DMS79 treated with DMSO at 0.1 percent for 48 hours (cell line): Measurements from ENCODE around the gene C13orf46.
A peak's percentile ranks its signal among the peaks of the same experiment; 100 is the strongest.
"Not testable (repeated sequence)": the region's sequence is repeated elsewhere in the genome, so short reads cannot be mapped to it uniquely, and the experiment has no call there.

Experiments used
- DNase-seq: peaks from one replicate; lab custom pipeline; 2025; lab: John Stamatoyannopoulos, UW

C13orf46 gene

DNA sequence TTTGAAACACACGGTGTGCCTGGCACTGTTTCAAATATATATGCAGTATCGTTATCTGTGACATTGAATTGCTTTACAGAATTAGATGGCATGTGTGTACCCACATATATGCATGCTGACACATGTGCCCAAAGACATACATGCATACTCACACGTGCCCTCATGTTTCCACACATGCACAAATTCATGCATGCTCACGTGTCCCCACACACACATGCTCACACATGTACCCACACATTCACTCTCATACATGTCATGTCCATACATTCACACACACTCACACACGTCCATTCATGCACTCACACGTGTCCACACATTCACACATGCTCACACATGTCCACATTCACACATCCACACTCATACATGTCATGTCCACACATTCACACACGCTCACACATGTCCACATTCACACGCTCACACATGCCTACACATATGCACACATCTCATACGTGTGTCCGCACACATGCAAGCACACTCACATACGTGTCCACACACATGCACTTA, 17.9 kb upstream of the C13orf46 start:
- DNase-seq = no peak

DNA sequence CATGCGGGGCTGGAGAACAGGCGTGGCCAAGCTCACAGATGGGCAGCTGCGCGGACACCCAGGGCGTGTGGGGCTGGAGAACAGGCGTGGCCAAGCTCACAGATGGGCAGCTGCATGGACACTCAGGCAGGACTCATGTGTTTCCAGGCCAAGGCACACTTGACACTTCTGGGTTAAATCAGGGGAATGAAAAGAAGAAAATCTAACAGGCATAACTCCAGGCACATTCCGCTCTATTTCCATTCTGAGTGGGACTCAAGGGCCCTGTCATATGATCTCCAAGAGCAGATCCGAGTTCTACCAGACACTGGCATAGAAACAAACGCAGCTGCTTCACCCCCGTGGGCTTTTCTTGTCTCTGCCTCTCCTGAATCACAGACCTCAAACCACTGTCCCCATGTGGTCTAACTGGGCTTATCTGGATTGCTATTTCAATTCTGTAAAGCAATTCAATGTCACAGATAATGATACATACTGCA, 17.4 kb upstream of the C13orf46 start:
- peak; percentile 100 for DNase-seq

DNA sequence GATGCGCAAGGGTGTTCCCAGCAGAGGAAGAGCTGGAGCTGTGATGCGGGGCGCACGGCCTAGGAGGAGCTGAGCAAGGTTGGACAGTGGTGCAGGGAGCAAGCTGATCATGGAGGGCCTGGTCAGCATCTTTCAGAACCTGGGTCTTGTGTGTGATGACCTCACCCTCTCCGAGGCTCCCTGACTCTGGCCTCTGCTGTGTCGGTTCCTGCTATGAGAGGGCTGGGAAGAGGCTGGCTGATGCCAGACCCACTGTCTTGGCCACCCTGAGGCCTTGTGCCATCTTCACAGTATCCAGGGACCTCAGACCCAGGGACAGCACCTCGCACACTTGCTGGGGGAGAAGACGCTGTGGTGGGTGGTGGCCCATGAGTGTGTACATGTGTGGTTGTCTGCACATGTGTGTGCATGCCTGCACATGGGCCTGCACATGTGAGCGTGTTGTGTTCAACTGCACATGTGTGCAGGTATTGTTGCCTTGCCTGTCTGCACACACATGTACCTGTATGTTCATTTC, 16.5 kb upstream of the C13orf46 start:
- DNase-seq = no peak

DNA sequence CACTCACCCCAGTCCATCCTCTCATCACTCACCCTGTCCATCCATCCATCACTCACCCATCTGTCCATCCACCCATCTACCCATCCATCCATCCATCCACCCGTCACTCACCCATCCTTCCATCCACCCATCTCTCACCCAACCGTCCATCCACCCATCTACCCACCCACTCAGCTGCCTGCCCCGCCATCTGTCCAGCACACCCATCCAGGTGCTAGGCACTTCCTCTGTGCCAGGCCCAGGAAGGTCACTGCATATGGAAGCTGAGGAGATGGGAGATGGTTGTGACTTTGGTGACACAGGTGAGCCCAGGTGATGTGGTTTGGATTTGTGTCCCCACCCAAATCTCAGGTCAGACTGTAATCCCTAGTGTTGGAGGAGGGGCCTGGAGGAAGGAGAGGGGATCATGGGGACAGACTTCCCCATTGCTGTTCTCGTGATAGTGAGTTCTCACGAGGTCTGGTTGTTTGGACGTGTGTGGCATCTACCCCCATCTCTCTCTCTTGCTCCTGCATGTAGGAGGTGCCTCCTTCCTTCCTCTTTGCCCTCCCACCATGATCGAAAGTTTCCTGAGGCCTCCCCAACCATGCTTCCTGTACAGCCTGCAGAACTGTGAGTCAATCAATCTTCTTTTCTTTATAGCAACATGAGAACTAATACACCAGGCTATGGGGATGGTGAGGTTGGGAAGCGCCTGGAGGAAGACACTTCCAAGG, 15.9 kb upstream of the C13orf46 start:
- no peak for DNase-seq

DNA sequence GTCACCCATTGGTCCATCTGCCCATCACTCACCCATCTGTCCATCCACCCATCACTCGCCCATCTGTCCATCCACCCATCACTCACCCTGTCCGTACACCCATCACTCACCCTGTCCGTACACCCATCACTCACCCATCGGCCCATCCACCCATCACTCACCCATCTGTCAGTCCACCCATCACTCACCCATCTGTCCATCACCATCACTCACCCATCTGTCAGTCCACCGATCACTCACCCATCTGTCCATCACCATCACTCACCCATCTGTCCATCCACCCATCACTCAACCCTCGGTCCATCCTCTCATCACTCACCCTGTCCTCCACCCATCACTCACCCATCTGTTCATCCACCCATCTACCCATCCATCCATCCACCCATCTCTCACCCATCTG, 15.0 kb upstream of the C13orf46 start:
- not testable (repeated sequence) for DNase-seq

DNA sequence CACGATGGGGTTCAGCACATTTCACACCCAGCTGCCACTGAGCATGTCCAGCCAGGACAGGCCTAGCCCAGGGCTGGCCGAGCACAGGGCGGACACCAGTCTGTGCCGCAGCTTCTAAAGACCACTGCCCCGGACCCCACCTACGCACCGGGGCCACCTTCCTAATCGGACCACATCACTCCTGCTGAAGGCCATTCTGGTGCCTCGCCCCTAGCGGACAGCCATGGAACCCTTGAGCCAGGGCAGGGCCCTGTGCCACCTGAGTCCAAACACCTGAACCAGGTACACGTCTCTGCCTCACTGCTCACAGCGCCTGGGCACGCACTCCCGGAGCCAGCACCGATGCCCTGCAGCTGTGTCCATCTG, 8.4 kb upstream of the C13orf46 start:
- no peak for DNase-seq

DNA sequence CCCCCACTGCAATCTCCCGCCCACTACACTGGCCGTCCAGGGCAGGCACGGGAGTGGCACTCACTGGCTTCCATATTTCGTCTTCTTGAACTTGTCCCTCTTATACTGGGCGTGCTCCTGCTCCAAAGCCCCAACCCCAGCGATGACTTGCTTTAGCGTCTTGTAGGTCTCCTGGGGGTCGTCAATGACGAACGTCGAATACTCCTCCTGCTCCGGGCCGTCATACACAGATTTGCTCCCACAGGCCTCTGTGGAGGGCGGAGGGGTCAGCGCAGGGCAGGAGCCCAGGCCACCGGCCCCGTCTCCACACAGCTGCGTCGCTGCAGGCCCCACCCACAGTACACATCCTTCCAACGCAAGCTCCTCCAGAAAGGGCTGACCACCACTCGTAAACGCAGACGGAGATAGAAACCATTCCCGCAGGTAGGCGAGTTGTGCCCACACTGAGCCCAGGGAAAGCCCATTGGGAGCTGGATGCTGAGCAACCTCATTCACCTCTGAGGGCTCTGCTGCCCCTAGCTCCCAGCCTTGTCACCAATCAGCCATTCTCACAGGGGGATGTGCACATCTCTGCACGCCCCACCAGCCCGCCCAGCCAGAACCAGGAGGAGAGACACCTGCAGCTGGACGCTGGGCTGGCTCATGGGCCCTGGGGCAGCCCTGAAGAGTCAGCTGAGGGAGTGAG, 7.9 kb upstream of the C13orf46 start:
- no peak for DNase-seq

DNA sequence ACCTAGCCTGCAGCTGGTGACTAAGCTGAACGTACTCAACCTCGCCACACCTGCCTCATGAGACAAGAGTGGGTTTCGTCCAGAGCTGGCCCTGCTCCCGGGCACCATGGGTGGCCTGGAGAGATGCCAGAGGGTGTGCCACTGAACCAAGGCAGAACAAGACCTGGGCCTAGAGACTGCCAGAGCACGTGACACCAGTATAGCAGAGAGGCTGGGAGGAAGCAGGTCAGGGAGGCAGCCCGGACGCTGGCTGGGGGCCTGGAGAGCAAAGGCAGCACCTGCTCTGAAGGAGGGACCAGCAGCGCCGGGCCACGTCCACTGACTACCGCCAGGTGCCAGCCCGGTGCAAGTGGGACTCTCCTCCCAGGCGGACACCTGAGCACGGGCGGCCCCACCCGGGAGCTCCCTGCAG, 7.3 kb upstream of the C13orf46 start:
- DNase-seq = peak; percentile 100

DNA sequence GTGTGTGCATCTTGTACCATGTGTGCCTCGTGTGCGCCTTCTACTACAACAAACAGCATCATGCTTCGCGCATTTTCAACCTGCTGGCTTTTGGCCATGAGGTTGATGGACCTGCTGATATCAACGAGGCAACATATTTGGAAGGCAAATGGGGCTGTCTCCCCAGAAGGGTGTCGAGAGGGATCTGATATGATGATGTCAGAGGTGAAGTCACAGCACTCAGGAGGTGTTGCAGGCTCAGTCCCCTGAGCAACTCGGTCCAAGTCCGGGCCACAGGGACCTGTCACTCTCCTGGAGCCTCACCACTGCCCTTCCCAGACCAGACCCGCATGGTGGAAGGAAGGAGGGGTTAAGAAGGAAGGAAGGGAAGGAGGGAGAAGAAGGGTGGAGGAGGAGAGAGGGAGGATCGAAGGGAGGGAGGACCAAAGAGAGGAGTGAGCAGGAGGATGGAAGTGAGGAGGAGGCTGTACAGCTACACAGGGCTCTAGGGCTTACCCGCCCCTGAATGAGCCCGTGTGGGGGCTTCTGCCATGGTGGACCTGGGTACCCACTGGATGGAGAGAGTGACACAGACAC, 6.7 kb upstream of the C13orf46 start:
- peak; percentile 90 for DNase-seq

DNA sequence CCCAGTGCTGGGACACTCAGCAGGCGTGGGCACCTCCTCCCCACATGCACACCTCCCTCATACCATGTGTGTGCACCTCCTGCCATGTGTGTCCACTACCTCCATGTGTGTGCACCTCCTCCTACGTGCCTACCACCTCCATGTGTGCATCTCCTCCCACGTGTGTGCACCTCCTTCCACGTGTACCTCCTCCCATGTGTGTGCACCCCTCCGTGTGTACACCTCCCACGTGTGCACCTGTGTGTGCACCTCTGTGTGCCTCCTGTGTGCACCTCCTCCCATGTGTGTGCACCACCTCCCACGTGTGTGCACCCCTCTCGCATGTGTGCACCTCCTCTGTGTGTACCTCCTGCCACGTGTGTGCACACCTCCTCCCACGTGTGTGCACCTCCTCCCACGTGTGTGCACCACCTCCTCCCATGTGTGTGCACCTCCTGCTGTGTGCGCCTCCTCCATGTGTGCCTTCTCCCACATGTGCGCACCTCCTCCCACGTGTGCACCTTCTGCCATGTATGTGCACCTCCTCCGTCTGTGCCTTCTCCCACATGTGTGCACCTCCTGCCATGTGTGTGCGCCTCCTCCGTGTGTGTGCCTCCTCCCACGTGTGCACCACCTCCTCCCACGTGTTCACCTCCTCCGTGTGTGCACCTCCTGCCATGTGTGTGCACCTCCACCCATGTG, 6.1 kb upstream of the C13orf46 start:
- DNase-seq = no peak

DNA sequence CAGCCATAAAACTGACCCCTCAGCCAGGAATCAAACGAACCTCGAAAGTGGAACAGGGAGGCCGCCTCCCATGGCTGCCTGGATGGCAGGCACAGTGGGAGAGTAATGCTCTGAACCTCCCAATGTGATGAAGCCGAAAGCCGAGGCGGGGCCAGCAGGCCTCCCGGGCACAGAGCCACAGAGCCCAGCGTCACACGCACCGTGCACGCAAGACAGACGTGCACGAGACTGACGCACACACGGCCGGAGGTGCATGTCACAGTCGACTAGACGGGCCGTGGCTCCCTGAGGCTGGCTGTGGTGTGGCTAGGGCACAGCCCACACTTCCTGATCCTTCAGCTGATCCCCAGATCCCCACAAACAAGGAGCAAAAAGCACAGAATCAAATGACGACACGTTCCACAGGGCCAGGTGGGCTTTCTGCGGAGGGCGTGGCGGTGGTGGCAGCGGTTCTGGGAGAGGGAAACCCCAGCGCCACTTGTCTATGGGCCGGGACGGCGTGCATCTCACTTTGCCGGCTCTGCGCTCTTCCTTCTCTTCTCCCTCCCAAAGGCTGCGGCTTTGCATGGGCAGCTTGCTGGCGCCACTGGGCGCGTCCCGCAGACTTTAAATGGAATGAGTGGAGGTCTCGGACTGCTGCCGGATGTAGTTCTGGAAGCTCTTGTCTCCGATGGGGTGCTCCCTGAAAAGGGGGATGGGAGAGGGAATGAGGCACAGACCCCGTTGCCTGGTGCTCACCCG, 5.0 kb upstream of the C13orf46 start:
- DNase-seq = no peak

DNA sequence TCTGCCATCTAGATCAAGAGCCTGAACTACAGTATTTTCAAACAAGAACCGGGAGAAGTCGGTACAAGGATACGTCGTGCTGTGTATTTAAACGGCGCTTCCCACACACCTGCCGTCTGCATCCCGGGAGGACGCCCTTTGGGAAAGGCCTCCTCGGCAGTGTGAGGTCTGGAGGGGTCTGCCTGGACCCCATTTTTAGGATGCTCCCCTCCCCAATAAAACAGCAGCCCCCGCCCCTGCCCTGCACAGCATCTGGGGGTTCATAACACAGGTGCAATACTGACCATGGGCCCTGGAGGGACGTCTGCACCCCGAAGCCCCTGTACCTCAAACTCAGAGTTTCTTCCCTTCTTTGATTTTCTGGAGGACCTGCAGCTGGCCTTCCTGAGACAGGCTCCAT, 4.1 kb upstream of the C13orf46 start:
- DNase-seq = no peak

DNA sequence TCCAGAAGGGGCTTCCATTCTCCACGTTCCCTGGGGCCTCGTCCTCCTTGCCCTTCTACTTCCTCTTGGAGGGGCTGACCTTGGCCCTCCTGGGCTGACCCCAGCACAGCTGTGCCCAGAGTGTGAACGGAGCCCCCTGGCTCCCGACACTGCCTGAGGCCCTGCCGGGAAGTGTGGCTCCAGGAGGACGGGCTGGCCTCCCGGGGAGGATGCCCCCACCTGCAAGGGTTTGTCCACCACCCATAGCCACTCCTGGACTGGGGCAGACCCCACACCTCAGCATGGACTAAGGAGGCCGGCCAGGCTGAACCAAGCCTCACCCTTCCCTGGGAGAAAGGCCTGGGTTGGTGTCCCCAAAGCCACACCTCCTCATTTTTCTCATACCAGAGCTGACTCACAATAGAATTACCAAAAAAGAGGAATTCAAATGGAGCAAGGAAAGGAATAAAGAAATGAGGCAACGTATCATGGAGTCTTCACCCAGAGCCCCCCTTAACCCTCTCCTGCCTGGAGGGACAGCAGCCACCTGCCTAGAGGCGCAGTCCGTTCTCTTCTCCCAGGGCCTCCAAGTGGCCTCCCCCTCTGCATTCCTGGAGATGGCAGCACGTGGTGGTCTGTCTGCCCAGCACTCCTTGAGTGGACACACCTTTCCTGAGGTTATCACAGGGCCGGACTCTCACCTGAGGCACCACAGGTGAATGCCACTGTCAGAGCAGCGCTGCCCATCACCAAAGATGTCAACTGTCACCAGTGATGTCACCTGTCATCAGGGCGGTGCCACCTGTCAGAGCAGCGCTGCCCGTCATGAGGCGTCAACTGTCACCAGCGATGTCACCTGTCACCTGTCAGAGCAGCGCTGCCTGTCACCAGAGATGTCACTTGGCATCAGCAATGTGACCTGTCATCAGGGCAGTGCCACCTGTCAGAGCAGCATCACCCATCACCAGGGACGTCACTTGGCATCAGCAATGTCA, 3.1 kb upstream of the C13orf46 start:
- DNase-seq = no peak

DNA sequence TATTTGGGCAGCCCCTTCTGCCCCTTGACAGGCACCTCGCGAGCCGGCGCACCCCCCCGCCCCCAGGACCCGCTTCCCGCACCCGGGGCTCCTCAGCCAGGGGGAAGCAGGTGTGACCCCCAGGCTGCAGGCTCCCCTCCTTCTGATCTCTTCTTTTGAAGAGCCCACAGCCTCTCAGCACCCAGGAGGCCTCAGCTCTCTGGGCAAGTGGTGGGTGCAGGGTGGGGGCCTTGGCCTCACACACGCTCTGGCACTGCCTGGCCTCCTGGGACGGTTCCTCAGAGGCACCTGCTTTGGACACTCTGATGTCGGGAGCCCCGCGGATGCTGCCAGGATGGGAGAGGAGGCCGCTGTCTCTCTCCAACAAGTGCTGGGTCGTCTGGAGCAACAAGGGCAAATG, 1.5 kb upstream of the C13orf46 start:
- no peak for DNase-seq

DNA sequence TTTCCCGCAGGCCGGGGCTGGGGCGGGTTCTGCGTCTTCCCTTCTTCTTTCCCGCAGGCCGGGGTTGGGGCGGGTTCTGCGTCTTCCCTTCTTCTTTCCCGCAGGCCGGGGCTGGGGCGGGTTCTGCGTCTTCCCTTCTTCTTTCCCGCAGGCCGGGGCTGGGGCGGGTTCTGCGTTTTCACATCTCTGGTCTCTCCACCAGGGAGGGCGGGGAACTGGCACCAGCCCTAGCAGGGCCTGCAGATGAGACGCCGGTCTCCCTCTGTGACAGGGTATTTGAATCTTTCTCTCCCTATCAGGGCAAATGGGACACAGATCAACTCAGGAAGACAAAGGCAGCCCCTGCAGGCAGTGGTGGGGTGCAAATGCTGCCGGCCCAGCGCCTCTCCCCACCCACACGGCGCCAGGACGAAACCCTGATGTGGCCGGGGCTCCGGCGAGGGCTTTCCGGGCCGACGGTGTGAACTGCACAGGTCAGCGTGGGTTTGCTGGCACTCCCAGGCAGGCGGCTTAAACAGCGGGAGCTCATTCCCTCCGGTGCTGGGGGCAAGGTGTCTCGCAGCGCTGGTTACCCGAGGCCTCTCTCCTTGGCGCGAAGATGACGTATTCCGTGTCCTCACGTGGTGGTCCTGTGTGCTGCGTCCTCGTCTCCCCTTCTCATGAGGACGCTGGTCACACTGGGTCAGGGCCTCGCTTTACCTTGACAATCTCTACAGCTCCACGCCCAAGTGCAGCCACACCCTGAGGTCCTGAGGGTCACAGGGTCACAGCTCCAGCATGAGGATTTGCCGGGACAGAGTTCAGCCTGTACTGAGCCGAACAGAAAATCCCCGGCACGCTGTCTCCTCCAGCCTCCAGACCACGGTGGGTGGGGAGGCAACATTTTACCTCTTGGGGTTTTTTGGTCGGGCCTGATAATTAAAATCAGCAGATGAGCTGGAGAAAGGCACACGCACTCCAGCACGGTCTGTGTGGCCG, 717 bp upstream of the C13orf46 start:
- no peak for DNase-seq

DNA sequence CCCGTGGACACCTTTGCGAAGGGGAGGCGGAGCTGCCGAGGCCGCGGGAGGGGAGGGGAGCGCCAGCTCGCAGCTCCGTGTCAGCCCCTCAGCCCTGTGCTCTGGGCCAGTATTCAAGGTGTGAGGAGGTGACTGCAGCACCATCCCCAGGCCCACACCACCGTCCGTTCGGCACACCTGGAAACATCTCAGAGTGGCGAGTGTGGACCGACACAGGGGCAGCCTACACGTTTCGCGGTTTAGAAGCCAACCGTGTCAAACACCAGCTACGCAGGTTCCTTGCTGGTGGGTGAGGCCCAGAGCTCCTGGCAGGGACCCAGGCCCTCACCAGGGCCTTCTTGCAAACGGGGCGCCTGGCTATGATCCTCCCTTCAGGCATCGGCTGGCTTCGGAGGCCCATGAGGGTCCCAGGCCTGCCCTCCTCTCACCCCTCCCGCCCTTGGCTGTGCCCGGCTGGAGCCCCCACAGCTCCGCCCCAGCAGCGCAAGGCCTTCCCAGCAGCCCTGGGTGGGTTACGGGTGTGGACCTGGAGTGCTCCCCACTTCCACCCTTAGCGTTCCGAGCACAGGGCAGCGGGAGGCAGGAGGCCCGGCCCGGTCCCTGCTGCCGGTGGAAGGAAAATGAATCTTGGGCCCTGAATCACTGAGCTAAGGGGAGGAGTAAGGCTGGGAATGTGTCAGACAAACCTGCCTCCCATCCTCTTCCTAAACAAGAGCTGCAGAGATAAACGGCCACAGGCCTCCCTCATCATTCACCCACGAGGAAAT, 1.2 kb downstream of the C13orf46 start:
- no peak for DNase-seq

DNA sequence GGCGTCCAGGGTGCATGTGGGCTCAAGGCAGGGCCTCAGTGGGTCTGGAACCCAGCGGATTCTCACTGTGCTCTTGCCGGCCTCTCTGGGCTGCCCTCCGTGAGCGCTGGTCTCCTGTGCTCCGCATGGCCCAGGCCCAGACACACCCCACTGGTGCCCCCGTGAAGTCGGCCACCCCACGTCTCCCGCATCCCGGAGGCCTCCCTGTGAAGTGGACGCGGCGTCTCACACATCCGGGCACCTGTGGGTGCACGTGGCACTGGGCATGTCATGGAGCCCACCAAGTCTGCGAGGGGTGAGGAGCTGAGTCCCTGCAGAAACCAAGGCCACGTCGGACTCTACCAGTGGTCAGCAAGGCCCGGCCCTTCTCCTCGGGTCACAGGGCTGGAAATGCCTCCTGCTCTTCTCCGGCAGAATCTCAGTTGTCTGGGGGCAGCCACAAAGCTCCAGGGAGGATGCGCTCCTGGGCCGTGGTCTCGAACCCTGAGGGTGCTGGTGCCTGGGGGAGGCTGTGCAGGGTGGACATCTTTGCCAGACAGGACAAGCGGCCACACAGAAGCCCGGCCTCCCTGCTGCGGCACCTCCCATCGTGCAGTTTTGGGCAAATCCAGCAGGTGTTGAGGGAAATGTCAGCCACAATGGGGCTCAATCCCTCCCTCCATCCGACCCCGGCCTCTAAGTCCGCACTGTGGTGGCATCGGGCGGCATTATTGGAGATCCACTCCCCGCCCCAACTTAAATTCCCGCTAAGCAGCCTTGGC, 2.2 kb downstream of the C13orf46 start:
- DNase-seq = no peak
